Measurements from ENCODE around the gene TUBG2.
"Not testable (repeated sequence)": the region's sequence is repeated elsewhere in the genome, so short reads cannot be mapped to it uniquely, and the experiment has no call there.

TUBG2 gene

DNA sequence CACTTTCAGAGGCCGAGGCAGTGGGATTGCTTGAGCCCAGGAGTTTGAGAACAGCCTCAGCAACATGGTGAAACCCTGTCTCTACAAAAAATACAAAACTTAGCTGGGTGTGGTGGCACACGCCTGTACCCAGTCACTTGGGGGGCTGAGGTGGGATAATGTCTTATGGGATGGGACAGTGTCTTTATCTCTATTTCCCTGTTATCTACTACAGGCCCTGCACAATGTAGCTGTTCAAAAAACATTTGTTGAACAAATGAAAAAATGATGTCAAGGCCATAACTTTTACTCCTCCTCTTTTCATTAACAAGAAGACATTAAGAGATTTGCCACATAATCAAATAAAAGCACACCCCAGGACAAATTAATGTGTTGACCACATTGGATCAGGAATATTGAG lies 35.8 kb upstream of the TUBG2 start:
- H3K4me3 ChIP-seq (ENCODE audit: low read depth, low read length), result no peak overlapping the region
- no peak for DNase-seq (ENCODE audit: low read depth)
- TF ChIP-seq, protein P1, sequence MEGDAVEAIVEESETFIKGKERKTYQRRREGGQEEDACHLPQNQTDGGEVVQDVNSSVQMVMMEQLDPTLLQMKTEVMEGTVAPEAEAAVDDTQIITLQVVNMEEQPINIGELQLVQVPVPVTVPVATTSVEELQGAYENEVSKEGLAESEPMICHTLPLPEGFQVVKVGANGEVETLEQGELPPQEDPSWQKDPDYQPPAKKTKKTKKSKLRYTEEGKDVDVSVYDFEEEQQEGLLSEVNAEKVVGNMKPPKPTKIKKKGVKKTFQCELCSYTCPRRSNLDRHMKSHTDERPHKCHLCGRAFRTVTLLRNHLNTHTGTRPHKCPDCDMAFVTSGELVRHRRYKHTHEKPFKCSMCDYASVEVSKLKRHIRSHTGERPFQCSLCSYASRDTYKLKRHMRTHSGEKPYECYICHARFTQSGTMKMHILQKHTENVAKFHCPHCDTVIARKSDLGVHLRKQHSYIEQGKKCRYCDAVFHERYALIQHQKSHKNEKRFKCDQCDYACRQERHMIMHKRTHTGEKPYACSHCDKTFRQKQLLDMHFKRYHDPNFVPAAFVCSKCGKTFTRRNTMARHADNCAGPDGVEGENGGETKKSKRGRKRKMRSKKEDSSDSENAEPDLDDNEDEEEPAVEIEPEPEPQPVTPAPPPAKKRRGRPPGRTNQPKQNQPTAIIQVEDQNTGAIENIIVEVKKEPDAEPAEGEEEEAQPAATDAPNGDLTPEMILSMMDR (IDR thresholded peaks at IDR 0.05; ENCODE audit: control insufficient read depth, extremely low read depth, insufficient read depth), result no peak

DNA sequence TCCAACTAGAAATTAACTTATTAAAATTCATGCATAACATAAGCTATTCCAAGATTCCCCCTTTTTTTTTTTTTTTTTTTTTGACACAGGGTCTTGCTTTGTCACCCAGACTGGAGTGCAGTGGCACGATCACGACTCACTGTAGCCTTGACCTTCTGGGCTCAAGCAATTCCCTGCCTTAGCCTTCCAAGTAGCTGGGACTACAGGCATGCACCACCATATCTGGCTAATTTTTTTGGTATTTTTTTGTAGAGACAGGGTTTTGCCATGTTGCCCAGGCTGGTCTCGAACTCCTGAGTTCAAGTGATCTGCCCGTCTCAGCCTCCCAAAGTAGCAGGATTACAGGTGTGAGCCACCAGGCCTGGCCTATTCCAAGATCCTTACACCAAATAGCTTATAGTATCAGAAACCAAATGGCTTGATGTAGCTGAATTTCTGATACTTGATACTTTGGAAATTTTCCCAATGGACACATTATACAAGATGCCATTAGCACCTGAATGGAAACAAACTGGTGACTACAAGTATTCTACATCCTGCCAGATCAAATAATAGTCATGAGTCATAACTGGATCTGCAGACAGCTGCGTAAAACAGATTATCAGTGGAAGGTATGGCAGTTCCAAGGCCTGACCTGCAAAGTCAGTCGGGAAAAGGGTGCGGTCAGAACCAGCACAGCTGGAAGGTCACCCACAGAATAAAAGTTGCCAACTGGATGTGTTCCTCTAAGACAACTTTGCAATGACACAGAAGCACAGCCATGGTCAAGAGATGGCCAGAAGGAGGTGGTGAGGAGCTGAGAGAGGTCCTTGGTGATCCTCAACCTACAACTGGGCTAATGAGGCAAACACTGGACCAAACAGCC lies 35.1 kb upstream of the TUBG2 start:
- H3K4me3 ChIP-seq (ENCODE audit: low read depth, low read length), result no peak overlapping the region
- DNase-seq (ENCODE audit: low read depth), result peak; percentile 96
- TF ChIP-seq, protein P1 (IDR thresholded peaks at IDR 0.05; ENCODE audit: control insufficient read depth, extremely low read depth, insufficient read depth), result peak; percentile 24; the same call in 1 of the 2 replicates

DNA sequence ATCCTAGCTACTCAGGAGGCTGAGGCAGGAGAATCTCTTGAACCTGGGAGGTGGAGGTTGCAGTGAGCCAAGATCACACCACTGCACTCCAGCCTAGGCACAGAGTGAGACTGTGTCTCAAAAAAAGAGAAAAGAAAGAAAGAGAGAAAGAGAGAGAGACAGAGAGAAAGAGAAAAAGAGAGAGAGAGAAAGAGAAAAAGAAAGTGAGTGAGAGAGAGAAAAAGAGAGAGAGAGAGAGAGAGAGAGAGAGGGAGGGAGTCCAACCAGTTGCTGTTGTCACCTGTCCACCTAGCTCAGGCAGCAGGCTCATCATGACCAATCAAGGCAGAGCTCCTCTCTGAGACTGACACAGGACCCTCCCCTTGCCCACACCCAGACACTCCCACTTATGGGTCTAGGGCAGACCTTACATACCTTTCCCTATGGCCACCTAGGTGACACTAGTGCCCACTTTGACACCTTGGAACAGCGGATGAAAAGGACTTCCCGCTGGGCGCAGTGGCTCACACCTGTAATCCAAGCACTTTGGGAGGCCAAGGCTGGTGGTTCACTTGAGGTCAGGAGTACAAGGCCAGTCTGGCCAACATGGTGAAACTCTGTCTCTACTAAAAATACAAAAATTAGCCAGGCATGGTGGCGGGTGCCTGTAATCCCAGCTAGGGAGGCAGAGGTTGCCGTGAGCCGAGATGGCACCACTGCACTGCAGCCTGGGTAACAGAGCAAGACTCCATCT lies 31.9 kb upstream of the TUBG2 start:
- DNase-seq (ENCODE audit: low read depth); H3K4me3 ChIP-seq (ENCODE audit: low read depth, low read length): not testable (repeated sequence)

DNA sequence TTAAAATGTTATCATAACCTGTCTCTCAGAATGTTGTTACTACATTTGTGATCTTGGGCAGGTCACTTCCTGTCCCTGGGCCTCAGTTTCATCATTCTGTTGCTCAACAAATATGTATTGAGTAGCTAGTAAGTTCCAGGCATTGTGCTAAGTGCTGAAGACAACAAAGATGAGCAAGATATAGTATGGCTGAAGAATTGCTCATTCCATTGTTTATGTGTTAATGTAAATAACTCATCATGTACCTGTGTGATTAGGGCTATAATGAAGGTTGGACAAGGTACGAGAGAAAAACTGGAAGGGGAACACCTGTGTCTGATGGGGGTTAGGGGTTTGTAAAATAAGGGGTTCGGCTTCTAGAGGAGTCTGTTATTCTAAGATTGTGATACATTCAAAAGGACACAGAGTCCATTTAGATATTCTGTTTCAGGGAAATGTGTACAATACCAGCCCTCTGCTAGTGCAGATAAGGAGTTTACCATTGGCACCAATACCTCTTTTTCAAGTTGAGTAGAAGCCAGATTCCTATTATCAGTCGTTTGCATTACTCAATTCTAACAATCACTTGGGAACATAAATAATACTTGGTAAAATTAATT lies 29.6 kb upstream of the TUBG2 start:
- DNase-seq (ENCODE audit: low read depth), result no peak
- no peak overlapping the region for H3K4me3 ChIP-seq (ENCODE audit: low read depth, low read length)
- TF ChIP-seq, protein P1 (IDR thresholded peaks at IDR 0.05; ENCODE audit: control insufficient read depth, extremely low read depth, insufficient read depth), result no peak

DNA sequence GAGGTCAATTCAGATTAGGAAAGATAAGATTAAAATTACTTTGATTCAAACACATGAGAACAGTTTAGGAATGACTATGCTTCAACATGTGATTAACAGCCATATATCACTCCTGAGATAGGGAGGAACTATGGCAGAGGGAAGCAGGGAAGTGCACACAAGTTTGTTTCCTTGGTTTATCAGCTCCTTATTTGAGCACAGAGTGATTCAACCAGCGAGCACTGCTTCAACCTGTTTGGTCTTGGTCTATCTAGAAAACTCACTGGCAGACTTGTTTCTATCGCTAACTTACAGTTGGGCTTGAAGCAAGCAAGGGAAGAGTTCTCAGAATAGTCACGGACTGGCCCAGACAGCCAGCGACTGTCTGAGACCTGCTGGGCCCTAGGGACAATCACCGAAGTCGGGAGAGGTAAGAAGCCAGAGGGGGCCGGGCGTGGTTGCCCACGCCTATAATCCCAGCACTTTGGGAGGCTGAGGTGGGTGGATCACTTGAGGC lies 26.1 kb upstream of the TUBG2 start:
- H3K4me3 ChIP-seq (ENCODE audit: low read depth, low read length), result no peak overlapping the region
- no peak for DNase-seq (ENCODE audit: low read depth)
- TF ChIP-seq, protein P1 (IDR thresholded peaks at IDR 0.05; ENCODE audit: control insufficient read depth, extremely low read depth, insufficient read depth), result no peak

DNA sequence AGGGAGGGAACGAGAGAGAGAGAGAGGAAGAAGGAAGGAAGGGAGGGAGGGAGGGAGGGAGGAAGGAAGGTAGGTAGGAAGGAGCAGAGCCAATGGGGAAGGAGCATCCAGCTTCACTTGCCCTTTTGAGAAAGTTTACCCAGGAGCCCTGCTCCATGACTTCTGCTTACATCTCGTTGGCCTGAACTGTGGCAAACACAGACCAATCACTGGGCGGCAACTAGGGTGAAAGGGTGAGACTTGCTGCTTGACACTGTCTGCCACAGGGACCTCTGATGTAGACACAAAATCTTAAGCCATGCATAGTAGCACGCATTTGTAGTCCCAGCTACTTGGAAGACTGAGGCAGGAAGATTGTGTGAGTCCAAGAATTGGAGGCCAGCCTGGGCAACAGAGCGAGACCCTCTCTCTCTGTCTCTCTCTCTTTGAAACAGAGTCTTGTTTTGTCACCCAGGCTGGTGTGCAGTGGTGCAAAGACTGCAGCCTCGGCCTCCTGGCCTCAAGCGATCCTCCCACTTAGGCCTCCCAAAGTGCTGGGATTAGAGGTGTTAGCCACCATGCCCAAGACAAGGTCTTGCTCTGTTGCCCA lies 19.5 kb upstream of the TUBG2 start:
- H3K4me3 ChIP-seq (ENCODE audit: low read depth, low read length), result no peak overlapping the region
- no peak for DNase-seq (ENCODE audit: low read depth)
- TF ChIP-seq, protein P1 (IDR thresholded peaks at IDR 0.05; ENCODE audit: control insufficient read depth, extremely low read depth, insufficient read depth), result no peak

DNA sequence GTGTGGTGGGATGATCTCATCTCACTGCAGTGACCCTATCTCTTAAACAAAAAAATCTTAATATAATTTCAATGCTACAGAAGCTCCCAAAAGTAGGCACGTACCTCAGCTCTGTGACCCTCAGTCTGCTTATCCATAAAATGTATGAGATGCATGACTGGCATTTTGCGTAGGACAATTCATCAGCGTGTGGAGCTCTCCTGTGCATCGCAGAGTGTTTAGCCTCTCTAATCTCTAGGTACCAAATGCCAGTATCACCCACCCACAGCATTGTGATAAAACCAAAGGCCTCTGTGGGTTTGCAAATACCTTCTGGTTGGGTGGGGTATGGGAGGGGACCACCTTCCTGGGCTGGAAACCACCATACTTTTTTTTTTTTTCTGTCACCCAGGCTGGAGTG lies 19.0 kb upstream of the TUBG2 start:
- no peak for DNase-seq (ENCODE audit: low read depth)
- H3K4me3 ChIP-seq (ENCODE audit: low read depth, low read length), result no peak overlapping the region
- TF ChIP-seq, protein P1 (IDR thresholded peaks at IDR 0.05; ENCODE audit: control insufficient read depth, extremely low read depth, insufficient read depth), result no peak
